ENCODE results near the gene TMEM198.

TMEM198 gene

GRCh38 chr2:219502618-219503017 is 41.2 kb upstream of the TMEM198 start:
- H3K4me3 ChIP-seq (ENCODE audit: low read depth, low read length), result no peak overlapping the region
- no peak for TF ChIP-seq CTCF (IDR thresholded peaks at IDR 0.05; ENCODE audit: low read depth, low read length, missing control alignments)
- no peak for DNase-seq (ENCODE audit: low read depth)

GRCh38 chr2:219505585-219505984 is 38.2 kb upstream of the TMEM198 start:
- no peak overlapping the region for H3K4me3 ChIP-seq (ENCODE audit: low read depth, low read length)
- no peak for TF ChIP-seq CTCF (IDR thresholded peaks at IDR 0.05; ENCODE audit: low read depth, low read length, missing control alignments)
- DNase-seq (ENCODE audit: low read depth), result no peak

- TF ChIP-seq CTCF (IDR thresholded peaks at IDR 0.05; ENCODE audit: low read depth, low read length, missing control alignments), result no peak
- DNase-seq (ENCODE audit: low read depth), result no peak
- no peak overlapping the region for H3K4me3 ChIP-seq (ENCODE audit: low read depth, low read length)
Observed at GRCh38 chr2:219506153-219506801, 37.6 kb upstream of the TMEM198 start.

GRCh38 chr2:219506802-219507526 is 36.9 kb upstream of the TMEM198 start:
- no peak overlapping the region for H3K4me3 ChIP-seq (ENCODE audit: low read depth, low read length)
- no peak for TF ChIP-seq CTCF (IDR thresholded peaks at IDR 0.05; ENCODE audit: low read depth, low read length, missing control alignments)
- DNase-seq (ENCODE audit: low read depth), result no peak

GRCh38 chr2:219507581-219508443 is 36.0 kb upstream of the TMEM198 start:
- no peak overlapping the region for H3K4me3 ChIP-seq (ENCODE audit: low read depth, low read length)
- no peak for DNase-seq (ENCODE audit: low read depth)
- TF ChIP-seq CTCF (IDR thresholded peaks at IDR 0.05; ENCODE audit: low read depth, low read length, missing control alignments), result no peak

GRCh38 chr2:219508444-219508734 is 35.4 kb upstream of the TMEM198 start:
- TF ChIP-seq CTCF (IDR thresholded peaks at IDR 0.05; ENCODE audit: low read depth, low read length, missing control alignments), result no peak
- no peak overlapping the region for H3K4me3 ChIP-seq (ENCODE audit: low read depth, low read length)
- DNase-seq (ENCODE audit: low read depth), result no peak

Data from GM12864 (cell line).